Parathyroid adenoma (tissue), 2 donors: Measurements from ENCODE around the gene PCDHA3.
"Not testable (repeated sequence)": the region's sequence is repeated elsewhere in the genome, so short reads cannot be mapped to it uniquely, and the experiment has no call there.

Source experiments
- H2AFZ ChIP-seq: fragments of 300-600 bp; sonication (generic); one replicate; pipeline ENCODE4 v1.7.0; 2017; ENCODE audit warnings: antibody characterized with exemption, mild to moderate bottlenecking
- H3K27ac ChIP-seq: fragments of 300-600 bp; sonication (generic); one replicate; pipeline ENCODE4 v1.7.0; 2017
- H3K27me3 ChIP-seq: fragments of 300-600 bp; sonication (generic); one replicate; pipeline ENCODE4 v1.7.0; 2017; ENCODE audit warnings: low read length; ENCODE audit not compliant: control insufficient read depth, insufficient read depth
- H3K36me3 ChIP-seq: fragments of 300-600 bp; sonication (generic); one replicate; pipeline ENCODE4 v1.7.0; 2017; ENCODE audit warnings: low read length; ENCODE audit not compliant: control insufficient read depth, insufficient read depth
- H3K4me1 ChIP-seq: fragments of 300-600 bp; sonication (generic); one replicate; pipeline ENCODE4 v1.7.0; 2017; ENCODE audit warnings: control low read depth
- H3K4me2 ChIP-seq: fragments of 300-600 bp; sonication (generic); one replicate; pipeline ENCODE4 v1.7.0; 2017; ENCODE audit warnings: low read length
- H3K4me3 ChIP-seq: fragments of 300-600 bp; sonication (generic); one replicate; pipeline ENCODE4 v1.7.0; 2017; ENCODE audit warnings: low read depth, low read length
- H3K79me2 ChIP-seq: fragments of 300-600 bp; sonication (generic); one replicate; pipeline ENCODE4 v1.7.0; 2017; ENCODE audit warnings: control low read depth
- H3K9ac ChIP-seq: fragments of 300-600 bp; sonication (generic); one replicate; pipeline ENCODE4 v1.7.0; 2017; ENCODE audit warnings: mild to moderate bottlenecking
- H3K9me3 ChIP-seq: fragments of 300-600 bp; sonication (generic); one replicate; pipeline ENCODE4 v1.7.0; 2017; ENCODE audit warnings: low read length; ENCODE audit not compliant: control insufficient read depth
- CTCF ChIP-seq: fragments of 300-600 bp; sonication (generic); IDR thresholded peaks from one replicate; pipeline ENCODE4 v1.7.0; 2017; ENCODE audit warnings: antibody characterized with exemption, mild to moderate bottlenecking
- donor health status: primary hyperparathyroidism.

PCDHA3 gene

DNA sequence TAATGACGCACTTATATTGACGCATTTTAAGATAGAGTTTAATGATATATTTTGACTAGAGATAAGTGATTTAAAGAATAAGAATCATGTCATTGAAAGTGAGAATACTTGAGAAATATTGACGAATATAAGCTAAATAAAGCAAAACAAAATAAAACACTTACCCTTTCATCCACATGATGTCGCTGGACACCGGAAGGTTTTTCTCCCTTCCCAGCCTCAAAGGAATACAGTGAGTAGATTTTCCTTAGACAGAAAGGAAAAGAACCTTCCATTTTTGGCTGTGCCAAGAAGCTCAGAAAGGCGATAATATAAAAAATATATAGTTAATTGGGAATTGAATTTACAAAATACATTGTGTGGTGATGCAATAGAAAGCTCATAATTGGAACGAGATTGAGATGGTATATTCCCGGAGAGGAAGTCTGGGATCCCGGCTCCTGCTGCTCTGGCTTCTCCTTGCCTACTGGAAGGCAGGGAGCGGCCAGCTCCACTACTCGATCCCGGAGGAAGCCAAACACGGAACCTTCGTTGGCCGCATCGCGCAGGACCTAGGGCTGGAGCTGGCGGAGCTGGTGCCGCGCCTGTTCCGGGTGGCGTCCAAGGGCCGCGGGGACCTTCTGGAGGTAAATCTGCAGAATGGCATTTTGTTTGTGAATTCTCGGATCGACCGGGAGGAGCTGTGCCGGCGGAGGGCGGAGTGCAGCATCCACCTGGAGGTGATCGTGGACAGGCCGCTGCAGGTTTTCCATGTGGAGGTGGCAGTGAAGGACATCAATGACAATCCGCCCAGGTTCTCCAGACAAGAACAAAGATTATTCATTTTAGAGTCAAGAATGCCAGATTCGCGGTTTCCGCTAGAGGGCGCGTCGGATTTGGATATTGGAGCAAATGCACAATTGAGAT is 20.8 kb downstream of the PCDHA3 start, which contains the start of gene PCDHA5:
Gene PCDHA5, plus strand, starts transcription at position 239 of the 906 bp plus-strand sequence.
- no peaks in the 10 kb centered on the region for H3K27me3 ChIP-seq
- H3K4me3 ChIP-seq = no peak within 1 kb of the TSS

DNA sequence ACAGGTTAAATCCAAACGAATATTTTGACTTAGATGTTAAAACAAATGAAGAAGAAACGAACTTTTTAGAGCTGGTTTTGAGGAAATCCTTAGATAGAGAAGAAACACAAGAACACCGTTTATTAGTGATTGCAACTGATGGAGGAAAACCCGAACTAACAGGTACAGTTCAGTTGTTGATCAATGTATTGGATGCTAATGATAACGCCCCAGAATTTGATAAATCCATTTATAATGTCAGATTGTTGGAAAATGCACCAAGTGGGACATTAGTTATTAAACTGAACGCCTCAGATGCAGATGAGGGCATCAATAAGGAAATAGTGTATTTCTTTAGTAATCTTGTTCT is 21.4 kb downstream of the PCDHA3 start:
- no peak overlapping the region for H3K27ac ChIP-seq
- H3K4me3 ChIP-seq = no peak overlapping the region
- no peaks in the 10 kb centered on the region for H3K27me3 ChIP-seq
- no peaks in the 10 kb centered on the region for H3K4me1 ChIP-seq
- no peak overlapping the region for H3K4me2 ChIP-seq
- no peaks in the 10 kb centered on the region for H3K79me2 ChIP-seq
- no peaks in the 10 kb centered on the region for H3K9me3 ChIP-seq
- TF ChIP-seq CTCF = no peak
- H3K9ac ChIP-seq = no peak overlapping the region
- no peaks in the 10 kb centered on the region for H3K36me3 ChIP-seq
- no peak overlapping the region for H2AFZ ChIP-seq

More for the DNA sequence above, 20.8 kb downstream of the PCDHA3 start, which contains the start of gene PCDHA5:
- no peak within 1 kb of the TSS for H3K9ac ChIP-seq
- H3K9me3 ChIP-seq = no peaks in the 10 kb centered on the region
- H3K4me2 ChIP-seq = no peak within 1 kb of the TSS
- no peak for TF ChIP-seq CTCF
- no peak within 1 kb of the TSS for H3K27ac ChIP-seq
- H3K79me2 ChIP-seq = no peaks in the 10 kb centered on the region
- no peaks in the 10 kb centered on the region for H3K4me1 ChIP-seq
- no peak within 1 kb of the TSS for H2AFZ ChIP-seq
- no peaks in the 10 kb centered on the region for H3K36me3 ChIP-seq

- H3K4me3 ChIP-seq, H3K79me2 ChIP-seq, H3K9me3 ChIP-seq, H2AFZ ChIP-seq, H3K9ac ChIP-seq, H3K27ac ChIP-seq, H3K4me2 ChIP-seq, H3K36me3 ChIP-seq, H3K4me1 ChIP-seq, H3K27me3 ChIP-seq: not testable (repeated sequence)
These were observed 22.1 kb downstream of the PCDHA3 start for GRCh38 chr5:140822969-140823368.

DNA sequence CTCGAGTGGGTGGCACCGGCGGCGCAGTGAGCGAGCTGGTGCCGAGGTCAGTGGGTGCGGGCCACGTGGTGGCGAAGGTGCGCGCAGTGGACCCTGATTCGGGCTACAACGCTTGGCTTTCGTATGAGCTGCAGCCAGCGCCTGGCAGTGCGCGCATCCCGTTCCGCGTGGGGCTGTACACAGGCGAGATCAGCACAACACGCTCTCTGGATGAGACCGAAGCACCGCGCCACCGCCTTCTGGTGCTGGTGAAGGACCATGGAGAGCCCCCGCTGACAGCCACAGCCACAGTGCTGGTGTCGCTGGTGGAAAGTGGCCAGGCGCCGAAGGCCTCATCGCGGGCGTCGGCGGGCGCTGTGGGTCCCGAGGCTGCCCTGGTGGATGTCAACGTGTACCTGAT is 22.6 kb downstream of the PCDHA3 start:
- Histone ChIP-seq H3K4me2 (no peak overlapping the region), H3K9me3 (peaks cover 1% of the 10 kb centered on the region)

More for the DNA sequence above, 22.6 kb downstream of the PCDHA3 start:
- Histone ChIP-seq H3K4me3 (no peak overlapping the region), H3K36me3 (no peaks in the 10 kb centered on the region), H3K4me1 (no peaks in the 10 kb centered on the region), H3K79me2 (no peaks in the 10 kb centered on the region), H3K27me3 (no peaks in the 10 kb centered on the region), H3K27ac (no peak overlapping the region), H2AFZ (no peak overlapping the region), H3K9ac (no peak overlapping the region)
- no peak for TF ChIP-seq CTCF
